ENCODE results near the gene SH3PXD2A.

SH3PXD2A gene

DNA sequence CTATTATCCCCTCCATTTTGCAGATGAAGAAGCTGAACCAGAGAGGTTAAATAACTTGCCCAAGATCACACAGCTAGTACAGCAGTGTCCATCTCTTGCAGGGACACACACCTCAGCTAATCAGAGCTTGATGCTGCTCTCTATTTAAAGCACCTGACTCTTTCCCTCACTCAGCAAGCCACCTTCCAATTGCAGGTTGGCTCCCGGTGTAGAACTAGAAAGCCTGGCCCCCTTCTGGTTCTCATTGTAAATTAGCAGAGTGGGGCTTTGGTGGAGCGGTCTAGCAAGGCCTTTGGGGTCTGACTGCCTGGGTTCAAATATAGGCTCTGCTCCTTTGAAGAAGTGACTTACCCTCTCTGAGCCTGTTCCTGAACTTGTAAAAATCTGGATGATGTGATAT, 185.4 kb downstream of the SH3PXD2A start:
- TF ChIP-seq ZNF768 (tag by site-specific recombination; IDR thresholded peaks at IDR 0.05), result 0 out of 2 replicates have a peak, but pooled peaks have one; percentile 3
- TF ChIP-seq ZNF658 (tag by site-specific recombination; IDR thresholded peaks at IDR 0.05), result no peak
- no peak overlapping the region for H3K4me3 ChIP-seq (ENCODE audit: low read depth, low read length)
- H3K4me1 ChIP-seq (ENCODE audit: control insufficient read depth, insufficient read depth, low read length), result no peaks in the 10 kb centered on the region
- CTCF ChIA-PET, result interaction anchor here (1.1 to 5.2 kb wide), 2 partner anchors 16 to 68 kb away, joined by 3 to 28 read pairs; no protein-coding TSS in a partner anchor
- POLR2A ChIA-PET, result no interaction called here
- no peaks in the 10 kb centered on the region for H3K36me3 ChIP-seq (ENCODE audit: control insufficient read depth in 2 of 2, insufficient read depth in 1 of 2, low read length in 2 of 2)
- no peaks in the 10 kb centered on the region for H3K9me3 ChIP-seq (ENCODE audit: control insufficient read depth, insufficient read depth, low read depth, low read length)
- no peak overlapping the region for H3K27ac ChIP-seq (ENCODE audit: extremely low read depth, low read depth, low read length)

GRCh38 chr10:103669243-103669929, 186.0 kb downstream of the SH3PXD2A start:
- Histone ChIP-seq H3K4me1 (ENCODE audit: control insufficient read depth, insufficient read depth, low read length) (no peaks in the 10 kb centered on the region), H3K36me3 (ENCODE audit: control insufficient read depth in 2 of 2, insufficient read depth in 1 of 2, low read length in 2 of 2) (no peaks in the 10 kb centered on the region), H3K4me3 (ENCODE audit: low read depth, low read length) (no peak overlapping the region), H3K9me3 (ENCODE audit: control insufficient read depth, insufficient read depth, low read depth, low read length) (no peaks in the 10 kb centered on the region), H3K27ac (ENCODE audit: extremely low read depth, low read depth, low read length) (no peak overlapping the region)
- POLR2A ChIA-PET, result no interaction called here
- TF ChIP-seq SP7 (tag by site-specific recombination; IDR thresholded peaks at IDR 0.05) (no peak), GLIS1 (tag by site-specific recombination; IDR thresholded peaks at IDR 0.05) (no peak), ZNF704 (tag by site-specific recombination; IDR thresholded peaks at IDR 0.05) (peak; percentile 6; the same call in 1 of the 2 replicates)
- CTCF ChIA-PET, result interaction anchor here (1.1 to 5.2 kb wide), 2 partner anchors 17 to 67 kb away, joined by 3 to 28 read pairs; no protein-coding TSS in a partner anchor

DNA sequence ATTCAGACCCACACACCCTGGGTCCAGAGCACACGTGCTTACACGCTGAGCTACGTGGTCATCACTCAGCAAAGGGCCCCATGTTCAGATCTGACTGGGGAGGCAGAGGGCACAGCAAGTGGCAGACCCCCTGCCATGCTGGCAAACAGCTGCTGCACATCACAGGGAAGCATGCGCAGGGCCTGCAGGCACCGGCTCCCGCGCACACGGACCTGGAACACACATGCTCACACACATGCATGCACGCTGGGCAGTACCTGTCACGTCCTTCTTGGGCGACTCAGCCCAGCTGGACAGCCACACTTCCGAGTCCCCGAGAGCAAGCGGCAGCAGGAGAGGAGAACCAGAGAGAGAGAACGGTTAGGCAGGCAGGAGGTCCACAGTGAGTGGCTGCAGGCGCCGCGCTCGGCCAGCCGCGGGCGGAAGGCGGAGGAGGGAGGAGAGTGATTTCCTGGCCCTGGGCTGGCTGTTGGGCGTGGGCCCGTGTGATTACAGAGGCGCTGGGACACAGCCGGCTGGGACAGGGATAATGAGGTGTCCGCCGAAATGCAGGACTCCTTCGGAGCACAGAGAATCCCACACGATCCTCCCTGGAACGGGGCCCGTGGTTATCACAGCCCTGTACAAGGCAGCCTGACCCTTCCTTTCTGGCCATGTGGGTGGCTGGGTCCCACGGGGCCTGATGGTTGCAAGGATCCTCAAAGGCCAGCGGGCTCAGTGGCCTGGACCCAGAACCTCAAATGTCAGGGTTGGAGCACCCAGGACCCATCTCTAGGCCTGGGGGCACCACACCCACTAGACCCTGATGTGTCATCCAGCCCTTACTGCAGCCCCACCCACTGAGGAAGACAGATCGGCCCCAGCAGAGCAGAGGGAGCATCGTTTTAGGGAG, 186.8 kb downstream of the SH3PXD2A start:
- ChIA-PET CTCF (interaction anchor here (0.7 to 5.2 kb wide), 3 partner anchors 17 to 937 kb away, joined by 3 to 28 read pairs (median 6); no protein-coding TSS in a partner anchor), POLR2A (no interaction called here)
- Histone ChIP-seq H3K27ac (ENCODE audit: extremely low read depth, low read depth, low read length) (no peak overlapping the region), H3K36me3 (ENCODE audit: control insufficient read depth in 2 of 2, insufficient read depth in 1 of 2, low read length in 2 of 2) (no peaks in the 10 kb centered on the region), H3K4me3 (ENCODE audit: low read depth, low read length) (no peak overlapping the region), H3K4me1 (ENCODE audit: control insufficient read depth, insufficient read depth, low read length) (no peaks in the 10 kb centered on the region), H3K9me3 (ENCODE audit: control insufficient read depth, insufficient read depth, low read depth, low read length) (no peaks in the 10 kb centered on the region)
- TF ChIP-seq ZFHX2 (tag by site-specific recombination; conservative IDR thresholded peaks at IDR 0.05), result peak; percentile 72
- no peak for TF ChIP-seq ZNF558 (tag by site-specific recombination; IDR thresholded peaks at IDR 0.05)
- no peak for TF ChIP-seq ZNF501 (tag by site-specific recombination; IDR thresholded peaks at IDR 0.05)
- TF ChIP-seq ZIC2 (tag by site-specific recombination; IDR thresholded peaks at IDR 0.05), result peak; percentile 79
- TF ChIP-seq KLF1 (tag by site-specific recombination; IDR thresholded peaks at IDR 0.05), result 0 out of 2 replicates have a peak, but pooled peaks have one; percentile 11
- TF ChIP-seq ZNF837 (tag by site-specific recombination; IDR thresholded peaks at IDR 0.05), result no peak
- no peak for TF ChIP-seq ZNF585B (tag by site-specific recombination; IDR thresholded peaks at IDR 0.05)
- no peak for TF ChIP-seq ZNF114 (tag by site-specific recombination; IDR thresholded peaks at IDR 0.05)
- no peak for TF ChIP-seq ZBTB49 (tag by site-specific recombination; IDR thresholded peaks at IDR 0.05; ENCODE audit: low read depth)
- TF ChIP-seq, protein P1, sequence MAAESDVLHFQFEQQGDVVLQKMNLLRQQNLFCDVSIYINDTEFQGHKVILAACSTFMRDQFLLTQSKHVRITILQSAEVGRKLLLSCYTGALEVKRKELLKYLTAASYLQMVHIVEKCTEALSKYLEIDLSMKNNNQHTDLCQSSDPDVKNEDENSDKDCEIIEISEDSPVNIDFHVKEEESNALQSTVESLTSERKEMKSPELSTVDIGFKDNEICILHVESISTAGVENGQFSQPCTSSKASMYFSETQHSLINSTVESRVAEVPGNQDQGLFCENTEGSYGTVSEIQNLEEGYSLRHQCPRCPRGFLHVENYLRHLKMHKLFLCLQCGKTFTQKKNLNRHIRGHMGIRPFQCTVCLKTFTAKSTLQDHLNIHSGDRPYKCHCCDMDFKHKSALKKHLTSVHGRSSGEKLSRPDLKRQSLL (tag by site-specific recombination; IDR thresholded peaks at IDR 0.05), result no peak
- TF ChIP-seq ELK4 (IDR thresholded peaks at IDR 0.05; ENCODE audit: borderline replicate concordance, low read depth, low read length), result no peak
- no peak for TF ChIP-seq ZNF624 (tag by site-specific recombination; IDR thresholded peaks at IDR 0.05)
- TF ChIP-seq, protein P2, sequence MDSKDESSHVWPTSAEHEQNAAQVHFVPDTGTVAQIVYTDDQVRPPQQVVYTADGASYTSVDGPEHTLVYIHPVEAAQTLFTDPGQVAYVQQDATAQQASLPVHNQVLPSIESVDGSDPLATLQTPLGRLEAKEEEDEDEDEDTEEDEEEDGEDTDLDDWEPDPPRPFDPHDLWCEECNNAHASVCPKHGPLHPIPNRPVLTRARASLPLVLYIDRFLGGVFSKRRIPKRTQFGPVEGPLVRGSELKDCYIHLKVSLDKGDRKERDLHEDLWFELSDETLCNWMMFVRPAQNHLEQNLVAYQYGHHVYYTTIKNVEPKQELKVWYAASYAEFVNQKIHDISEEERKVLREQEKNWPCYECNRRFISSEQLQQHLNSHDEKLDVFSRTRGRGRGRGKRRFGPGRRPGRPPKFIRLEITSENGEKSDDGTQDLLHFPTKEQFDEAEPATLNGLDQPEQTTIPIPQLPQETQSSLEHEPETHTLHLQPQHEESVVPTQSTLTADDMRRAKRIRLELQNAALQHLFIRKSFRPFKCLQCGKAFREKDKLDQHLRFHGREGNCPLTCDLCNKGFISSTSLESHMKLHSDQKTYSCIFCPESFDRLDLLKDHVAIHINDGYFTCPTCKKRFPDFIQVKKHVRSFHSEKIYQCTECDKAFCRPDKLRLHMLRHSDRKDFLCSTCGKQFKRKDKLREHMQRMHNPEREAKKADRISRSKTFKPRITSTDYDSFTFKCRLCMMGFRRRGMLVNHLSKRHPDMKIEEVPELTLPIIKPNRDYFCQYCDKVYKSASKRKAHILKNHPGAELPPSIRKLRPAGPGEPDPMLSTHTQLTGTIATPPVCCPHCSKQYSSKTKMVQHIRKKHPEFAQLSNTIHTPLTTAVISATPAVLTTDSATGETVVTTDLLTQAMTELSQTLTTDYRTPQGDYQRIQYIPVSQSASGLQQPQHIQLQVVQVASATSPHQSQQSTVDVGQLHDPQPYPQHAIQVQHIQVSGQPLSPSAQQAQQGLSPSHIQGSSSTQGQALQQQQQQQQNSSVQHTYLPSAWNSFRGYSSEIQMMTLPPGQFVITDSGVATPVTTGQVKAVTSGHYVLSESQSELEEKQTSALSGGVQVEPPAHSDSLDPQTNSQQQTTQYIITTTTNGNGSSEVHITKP (tag by site-specific recombination; IDR thresholded peaks at IDR 0.05), result no peak
- no peak for TF ChIP-seq BCL11A (tag by site-specific recombination; IDR thresholded peaks at IDR 0.05; ENCODE audit: low read depth)
- TF ChIP-seq ZNF292 (tag by site-specific recombination; IDR thresholded peaks at IDR 0.05; ENCODE audit: borderline replicate concordance, low read depth), result no peak
